K562 (cell line): Measurements from ENCODE around the gene SND1. TPM values are rescaled to one million over a fixed set of nuclear protein-coding genes. Genes with fewer than 3 reads are reported as not detected.
A peak's percentile ranks its signal among the peaks of the same experiment; 100 is the strongest.

Experiments used
- ATAC-seq: fragments of 200-7000 bp; cut with Tn5 transposase; 3 replicates; pipeline ENCODE4 v1.9.1; 2020; ENCODE audit warnings: moderate library complexity
- BruUV-seq: library from RNA; stranded (reverse); fragments of 400-500 nt; replicated peaks from 2 replicates; lab custom pipeline; 2021; lab: Mats Ljungman, UMichigan
- CTCF ChIA-PET: fragments of 300-600 bp; formaldehyde crosslinking; extraction: SDS; loops from one replicate; lab custom pipeline; 2021; ENCODE audit warnings: low intra/inter-chr PET ratio; lab: Yijun Ruan, JAX
- POLR2A ChIA-PET: fragments of 300-600, 350-650 bp; sonication (Branson Sonifier 250); formaldehyde crosslinking; extraction: SDS; loops from one replicate; lab custom pipeline; 2021; ENCODE audit warnings: antibody characterized with exemption, inconsistent platforms; lab: Yijun Ruan, JAX
- DNase-seq, 4 experiments: peaks; one replicate each; pipeline versions ENCODE4 v3.0.0 to v3.0.0-alpha.2; 2011 to 2018; ENCODE audit warnings: low spot score in 3 of 4, mixed read lengths in 3 of 4; ENCODE audit errors: extremely low read depth in 1 of 4
- FAIRE-seq: peaks from 2 replicates; lab custom pipeline; 2011; peaks lifted over from hg19 to GRCh38; lab: Jason Lieb, UNC
- H2AFZ ChIP-seq: 2 replicates; pipeline ENCODE4 v1.6.0; 2011; ENCODE audit warnings: low read depth, low read length, control low read depth, inconsistent platforms
- H3K27ac ChIP-seq: fragments of 200-600 bp; 3 replicates; pipeline ENCODE4 v1.8.0; 2011; ENCODE audit warnings: low read depth, mild to moderate bottlenecking, control low read depth, inconsistent platforms, low read length, moderate library complexity, mixed read lengths; ENCODE audit errors: extremely low read depth
- H3K27me3 ChIP-seq, 2 experiments: fragments of 300-600 bp in 1 of 2; 2 replicates in 1 of 2; 3 replicates in 1 of 2; pipeline versions ENCODE4 v1.6.0 to v1.8.0; 2011; ENCODE audit warnings: inconsistent platforms in 2 of 2, low read length in 2 of 2, mild to moderate bottlenecking in 1 of 2, mixed read lengths in 1 of 2, moderate library complexity in 1 of 2; ENCODE audit not compliant: control insufficient read depth in 2 of 2, insufficient read depth in 2 of 2
- H3K36me3 ChIP-seq: fragments of 300-600 bp; 3 replicates; pipeline ENCODE4 v1.8.0; 2011; ENCODE audit warnings: mild to moderate bottlenecking, low read length, inconsistent platforms; ENCODE audit not compliant: control insufficient read depth, insufficient read depth
- H3K4me1 ChIP-seq, 2 experiments: fragments of 200-600 bp in 1 of 2; replicated peaks in 1 of 2; 2 replicates in 1 of 2; 3 replicates in 1 of 2; pipeline versions ENCODE4 v1.5.1 to v1.8.0; 2011; ENCODE audit warnings: inconsistent platforms in 2 of 2, low read length in 2 of 2, mild to moderate bottlenecking in 1 of 2, mixed read lengths in 1 of 2, moderate library complexity in 1 of 2; ENCODE audit not compliant: control insufficient read depth in 2 of 2, insufficient read depth in 2 of 2
- H3K4me2 ChIP-seq: 2 replicates; pipeline ENCODE4 v1.6.1; 2011; ENCODE audit warnings: low read length, control low read depth, inconsistent platforms, mixed read lengths; ENCODE audit not compliant: insufficient read depth
- H3K4me3 ChIP-seq: fragments of 200-600 bp; sonication (generic), shearing (Covaris generic); 2 replicates; pipeline ENCODE4 v1.5.1; 2016; ENCODE audit warnings: control low read depth, inconsistent platforms
- H3K79me2 ChIP-seq: fragments of 200-600 bp; 3 replicates; pipeline ENCODE4 v1.8.0; 2011; ENCODE audit warnings: low read length, inconsistent platforms; ENCODE audit not compliant: control insufficient read depth, insufficient read depth
- H3K9ac ChIP-seq, 2 experiments: 2 replicates each; pipeline versions ENCODE4 v1.6.0 to v1.6.1; 2011; ENCODE audit warnings: low read depth in 2 of 2, low read length in 2 of 2, control low read depth in 1 of 2, inconsistent platforms in 1 of 2, mild to moderate bottlenecking in 1 of 2, mixed read lengths in 1 of 2; ENCODE audit not compliant: insufficient read depth in 1 of 2
- H3K9me1 ChIP-seq: one replicate; pipeline ENCODE4 v1.6.0; 2011; ENCODE audit warnings: inconsistent platforms, mild to moderate bottlenecking, low read length, moderate library complexity; ENCODE audit not compliant: control insufficient read depth, insufficient read depth
- H3K9me3 ChIP-seq: replicated peaks from 2 replicates; pipeline ENCODE4 v1.5.1; 2011; ENCODE audit warnings: low read depth, low read length, inconsistent platforms; ENCODE audit not compliant: control insufficient read depth, insufficient read depth
- H4K20me1 ChIP-seq: replicated peaks from 2 replicates; pipeline ENCODE4 v1.6.1; 2011; ENCODE audit warnings: low read length, inconsistent platforms, mixed read lengths; ENCODE audit not compliant: control insufficient read depth, insufficient read depth
- ATF2 ChIP-seq: sonication (generic); formaldehyde crosslinking; IDR thresholded peaks from 2 replicates; pipeline ENCODE4 v1.8.1; 2022; ENCODE audit warnings: missing genetic modification reagents
- ESRRA ChIP-seq: fragments of 450-650 bp; IDR thresholded peaks from 2 replicates; pipeline ENCODE4 v1.6.1; 2014; ENCODE audit warnings: low read depth, mild to moderate bottlenecking, moderate library complexity, borderline replicate concordance
- KHSRP ChIP-seq: fragments of 450-650 bp; IDR thresholded peaks from 2 replicates; pipeline ENCODE4 v1.6.1; 2017
- SRSF9 ChIP-seq: fragments of 200-400 bp; formaldehyde crosslinking; IDR thresholded peaks from 2 replicates; pipeline ENCODE4 v1.6.1; 2017; ENCODE audit warnings: low read depth, low read length, borderline replicate concordance
- ZNF324 ChIP-seq: fragments of 250-450 bp; sonication (Bioruptor Pico); IDR thresholded peaks from 2 replicates; pipeline ENCODE4 v1.4.0; 2020; ENCODE audit warnings: mild to moderate bottlenecking
- WGBS: fragments of 100-300 bp; shearing (Covaris generic); methylation state at CpG from one replicate; pipeline ENCODE4 v1.1.6; 2016; ENCODE audit warnings: low coverage, mixed read lengths; ENCODE audit not compliant: insufficient coverage; ENCODE audit errors: missing lambda C conversion rate; 5-methylcytosine and 5-hydroxymethylcytosine counted together
- in situ Hi-C: fragments of 300-500 bp; cut with MboI; formaldehyde crosslinking; loops from 4 replicates; pipeline ENCODE4 v1.15.0; 2018; ENCODE audit warnings: inconsistent platforms, mixed read lengths
- intact Hi-C: fragments of 100-400 bp; cut with micrococcal nuclease; formaldehyde crosslinking; loops from 2 replicates; pipeline ENCODE4 v1.14.2; 2022
- polyA plus RNA-seq, 8 experiments: library from polyadenylated mRNA; depleted of rRNA in 4 of 8; stranded (reverse) in 5 of 8; unstranded in 3 of 8; fragments of >200 nt; fragmentation: Nextera tagmentation in 2 of 8; fragmentation: Illumina TruSeq in 1 of 8; extraction: Ambion mirVana in 2 of 8; extraction: Trizol in 1 of 8; gene quantifications; 2 replicates each; pipeline versions ENCODE4 v1.2.1 to v1.2.3, GENCODE V29; 2011 to 2014; ENCODE audit warnings: inconsistent platforms in 1 of 8, missing spikeins in 1 of 8
- total RNA-seq, 7 experiments: library from RNA; depleted of rRNA in 6 of 7; stranded (reverse); fragments of >200 nt in 6 of 7; fragmentation: Illumina TruSeq in 2 of 7; extraction: Trizol in 2 of 7; gene quantifications; 2 replicates each; pipeline versions ENCODE4 v1.2.1 to v1.2.3, GENCODE V29; 2011 to 2021; ENCODE audit warnings: low replicate concordance in 1 of 7

The SND1 gene
- total and polyA plus RNA-seq, 9 of the 15 experiments (the other 6 are each of a cell fraction or from before 2014, with no cell fraction given), result 46.5 to 307 (median 191) TPM

GRCh38 chr7:128116740-128117139 is 464.7 kb downstream of the SND1 start:
- no peaks in the 10 kb centered on the region for H3K9me3 ChIP-seq
- 5% methylated on average over 9 of the region's 9 CpGs for WGBS
- no peak overlapping the region for H3K4me3 ChIP-seq
- intact Hi-C loops, result no loop called here
- no peak overlapping the region for H3K27ac ChIP-seq
- H3K36me3 ChIP-seq, result no peaks in the 10 kb centered on the region
- no peak overlapping the region for H3K4me2 ChIP-seq
- peak overlapping the region in 1 of 2 experiments; percentile 32; a peak in 2 of 4 replicates for H3K9ac ChIP-seq
- TF ChIP-seq ZNF324 (CRISPR knock-in tag) (no peak), KHSRP (no peak), ESRRA (peak; percentile 48; the same call in 1 of the 2 replicates), SRSF9 (no peak), ATF2 (no peak)
- no peaks in the 10 kb centered on the region for H3K9me1 ChIP-seq
- POLR2A ChIA-PET, result interaction anchor here (0.7 to 1.7 kb wide), 2 partner anchors 11 to 368 kb away, joined by 3 to 13 read pairs; no protein-coding TSS in a partner anchor
- CTCF ChIA-PET, result no interaction called here
- peaks cover 69 to 95% of the 10 kb centered on the region in 2 experiments; a peak in 4 of 5 replicates for H3K27me3 ChIP-seq
- peaks cover 7% of the 10 kb centered on the region; the same call in 1 of the 2 replicates for H4K20me1 ChIP-seq
- DNase-seq (no peak), FAIRE-seq (no peak), ATAC-seq (no peak; the same call in 2 of the 3 replicates)
- peaks cover 0 to 14% of the 10 kb centered on the region in 2 experiments; a peak in 2 of 5 replicates for H3K4me1 ChIP-seq
- in situ Hi-C loops, result no loop called here
- H3K79me2 ChIP-seq, result no peaks in the 10 kb centered on the region
- H2AFZ ChIP-seq, result no peak overlapping the region
- no TSS peak for BruUV-seq
